Gastrocnemius medialis (tissue), 4 donors: ENCODE results near the gene ZNF768. TPM values are rescaled to one million over a fixed set of nuclear protein-coding genes. Genes with fewer than 3 reads are reported as not detected.

Experiments
- ATAC-seq, 2 donors: fragments of 150-250 bp; one replicate each; pipeline ENCODE4 v1.9.1; 2016
- DNase-seq, 2 donors: peaks; one replicate each; pipeline ENCODE4 v3.0.0-alpha.2; 2019
- H3K27ac ChIP-seq, 4 donors: fragments of 200-600 bp; sonication (generic); 1 replicate in 1 of 4; 2 replicates in 3 of 4; pipeline ENCODE4 v1.5.1; 2016 to 2018; ENCODE audit warnings: mild to moderate bottlenecking in 2 of 4, moderate library complexity in 1 of 4
- H3K27me3 ChIP-seq, 3 donors: fragments of 200-600 bp; sonication (generic) in 2 of 3; 1 replicate in 1 of 3; 2 replicates in 2 of 3; pipeline versions ENCODE4 v1.5.1 to v1.6.0; 2016 to 2019; ENCODE audit warnings: mild to moderate bottlenecking in 1 of 3, moderate library complexity in 1 of 3
- H3K36me3 ChIP-seq, 2 donors: fragments of 200-600 bp; sonication (generic) in 1 of 2; one replicate each; pipeline ENCODE4 v1.5.1; 2017 to 2018
- H3K4me1 ChIP-seq, 2 donors: fragments of 200-600 bp; sonication (generic) in 1 of 2; one replicate each; pipeline ENCODE4 v1.5.1; 2016 to 2017; ENCODE audit warnings: mild to moderate bottlenecking in 2 of 2
- H3K4me3 ChIP-seq, 4 donors: fragments of 200-600 bp; sonication (generic) in 3 of 4; 1 replicate in 1 of 4; 2 replicates in 3 of 4; pipeline ENCODE4 v1.5.1; 2016 to 2019; ENCODE audit warnings: mild to moderate bottlenecking in 2 of 4
- H3K9me3 ChIP-seq, 3 donors: fragments of 200-600 bp; sonication (generic) in 2 of 3; 1 replicate in 1 of 3; 2 replicates in 2 of 3; pipeline ENCODE4 v1.5.1; 2016 to 2019
- CTCF ChIP-seq, 5 experiments: fragments of 450-650 bp in 3 of 5; fragments of 200-600 bp in 2 of 5; sonication (generic) in 2 of 5; IDR thresholded peaks in 4 of 5; conservative IDR thresholded peaks in 1 of 5; 1 replicate in 4 of 5; 2 replicates in 1 of 5; pipeline ENCODE4 v1.5.1; 2016 to 2019; ENCODE audit warnings: antibody characterized with exemption in 5 of 5, mild to moderate bottlenecking in 3 of 5, moderate library complexity in 3 of 5
- POLR2A ChIP-seq, 2 donors: fragments of 450-650 bp; IDR thresholded peaks; one replicate each; pipeline ENCODE4 v1.6.1; 2017; ENCODE audit warnings: antibody characterized with exemption in 2 of 2, mild to moderate bottlenecking in 2 of 2, moderate library complexity in 2 of 2
- in situ Hi-C, 4 donors: fragments of 200-750 bp; cut with MboI; loops; one replicate each; pipeline versions ENCODE4 v1.15.0 to v1.8.0; 2017; ENCODE audit warnings: low sequenced_read_pairs in 4 of 4
- intact Hi-C: fragments of 100-400 bp; cut with DNase I; formaldehyde crosslinking; loops from one replicate; pipeline ENCODE4 v1.15.1; 2023; ENCODE audit warnings: low total_unique reads
- total RNA-seq, 4 donors: library from RNA; depleted of rRNA; stranded (reverse); fragments of >200 nt; gene quantifications; one replicate each; pipeline versions ENCODE4 v1.1.0 to v1.2.3, GENCODE V29; 2016

ZNF768 gene
- total RNA-seq, 4 donors from 2014 or later = 39.8 to 118 (median 69.8) TPM

- in situ Hi-C loops (no loop called here), intact Hi-C loops (no loop called here)
- DNase-seq (no peak), ATAC-seq (no peak)
- Histone ChIP-seq H3K36me3 (no peaks in the 10 kb centered on the region), H3K27me3 (no peaks in the 10 kb centered on the region), H3K4me1 (no peaks in the 10 kb centered on the region), H3K27ac (no peak overlapping the region), H3K4me3 (no peak overlapping the region), H3K9me3 (no peaks in the 10 kb centered on the region)
- TF ChIP-seq POLR2A (IDR thresholded peaks at IDR 0.05) (no peak), CTCF (IDR thresholded peaks at IDR 0.05 in 4 of 5, conservative IDR thresholded peaks at IDR 0.05 in 1 of 5) (no peak)
Observed at GRCh38 chr16:30503403-30504296, 22.7 kb downstream of the ZNF768 start.

GRCh38 chr16:30499284-30499683 is 27.1 kb downstream of the ZNF768 start:
- no peaks in the 10 kb centered on the region for H3K4me1 ChIP-seq
- ATAC-seq (no peak), DNase-seq (no peak)
- H3K9me3 ChIP-seq = no peaks in the 10 kb centered on the region
- in situ Hi-C loops (no loop called here), intact Hi-C loops (no loop called here)
- H3K27ac ChIP-seq = no peak overlapping the region
- no peaks in the 10 kb centered on the region for H3K36me3 ChIP-seq
- TF ChIP-seq CTCF (IDR thresholded peaks at IDR 0.05 in 4 of 5, conservative IDR thresholded peaks at IDR 0.05 in 1 of 5) (no peak), POLR2A (IDR thresholded peaks at IDR 0.05) (no peak)
- H3K27me3 ChIP-seq = no peaks in the 10 kb centered on the region
- H3K4me3 ChIP-seq = peak overlapping the region in 1 of 4 donors; percentile 43

- no peak overlapping the region for H3K4me3 ChIP-seq
- TF ChIP-seq POLR2A (IDR thresholded peaks at IDR 0.05) = no peak
- no peak for TF ChIP-seq CTCF (IDR thresholded peaks at IDR 0.05 in 4 of 5, conservative IDR thresholded peaks at IDR 0.05 in 1 of 5)
- ATAC-seq = no peak
- H3K4me1 ChIP-seq = no peaks in the 10 kb centered on the region
- H3K27me3 ChIP-seq = no peaks in the 10 kb centered on the region
- H3K36me3 ChIP-seq = no peaks in the 10 kb centered on the region
- no peaks in the 10 kb centered on the region for H3K9me3 ChIP-seq
- in situ Hi-C loops (no loop called here), intact Hi-C loops (no loop called here)
- no peak overlapping the region for H3K27ac ChIP-seq
- no peak for DNase-seq
Observed at GRCh38 chr16:30494709-30495108, 31.7 kb downstream of the ZNF768 start.

- in situ Hi-C loops = no loop called here
- DNase-seq = no peak
- intact Hi-C loops = no loop called here
- no peak for TF ChIP-seq CTCF (IDR thresholded peaks at IDR 0.05 in 4 of 5, conservative IDR thresholded peaks at IDR 0.05 in 1 of 5)
- TF ChIP-seq POLR2A (IDR thresholded peaks at IDR 0.05) = no peak
- ATAC-seq = no peak
- Histone ChIP-seq H3K4me3 (no peak overlapping the region), H3K27ac (no peak overlapping the region), H3K4me1 (no peaks in the 10 kb centered on the region), H3K27me3 (no peaks in the 10 kb centered on the region), H3K36me3 (no peaks in the 10 kb centered on the region), H3K9me3 (no peaks in the 10 kb centered on the region)
Observed at GRCh38 chr16:30493941-30494488, 32.4 kb downstream of the ZNF768 start.
